HG03520 (cell line): ENCODE data around the gene CD6.
A peak's percentile ranks its signal among the peaks of the same experiment; 100 is the strongest.
"Not testable (repeated sequence)": the region's sequence is repeated elsewhere in the genome, so short reads cannot be mapped to it uniquely, and the experiment has no call there.

Experiments
- ATAC-seq: cut with Tn5 transposase; IDR thresholded peaks from one replicate; pipeline ENCODE4 v1.9.1; 2021; ENCODE audit warnings: mild to moderate bottlenecking, moderate library complexity; ENCODE audit not compliant: unreplicated experiment

Gene CD6

DNA sequence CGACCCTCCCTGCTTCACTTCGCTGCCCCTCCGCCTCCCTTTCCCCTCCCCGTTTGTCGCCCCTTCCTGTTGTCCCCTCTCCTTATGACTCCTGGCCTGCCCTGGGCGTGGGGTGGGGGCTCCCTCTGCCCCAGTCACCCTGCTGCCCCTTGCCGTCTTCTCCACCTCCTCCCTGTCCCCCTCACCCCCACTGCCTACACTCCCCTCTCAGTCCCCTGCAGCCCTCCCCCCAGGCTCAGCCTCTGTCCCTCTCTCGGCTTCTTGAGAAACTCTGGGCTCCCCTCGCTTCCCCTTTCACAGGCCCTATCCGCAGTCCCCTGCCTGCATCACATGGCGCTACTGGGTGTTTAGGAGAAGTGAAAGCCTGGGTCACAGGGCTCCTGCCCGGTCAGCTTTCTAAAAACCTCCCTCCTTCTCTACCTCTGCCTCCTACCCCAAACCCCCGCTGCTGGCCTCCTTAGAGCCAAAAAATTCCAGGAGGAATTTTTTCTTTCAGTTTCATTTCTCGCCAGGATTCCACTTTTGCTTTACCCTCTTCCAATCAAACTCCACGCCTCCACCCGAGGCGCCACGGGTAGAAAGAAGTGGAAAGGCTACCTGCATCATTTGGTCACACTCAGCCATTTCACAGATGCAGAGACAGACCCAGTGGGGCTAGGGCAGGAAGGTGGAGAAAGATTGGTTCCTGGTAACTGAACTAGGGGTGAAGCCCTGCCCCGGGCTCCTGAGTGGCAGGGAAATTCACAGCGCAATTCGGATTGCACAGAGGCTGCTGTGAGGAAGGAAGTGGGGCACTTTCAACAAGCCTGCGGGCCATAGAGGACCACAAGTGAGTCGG is 19.4 kb upstream of the CD6 start, which contains the start of gene SLC15A3:
SLC15A3 (minus strand) TSS at position 273 of the 838 bp plus-strand sequence. CDS start 625 bp downstream, outside the sequence.
- ATAC-seq, result peak; percentile 60

DNA sequence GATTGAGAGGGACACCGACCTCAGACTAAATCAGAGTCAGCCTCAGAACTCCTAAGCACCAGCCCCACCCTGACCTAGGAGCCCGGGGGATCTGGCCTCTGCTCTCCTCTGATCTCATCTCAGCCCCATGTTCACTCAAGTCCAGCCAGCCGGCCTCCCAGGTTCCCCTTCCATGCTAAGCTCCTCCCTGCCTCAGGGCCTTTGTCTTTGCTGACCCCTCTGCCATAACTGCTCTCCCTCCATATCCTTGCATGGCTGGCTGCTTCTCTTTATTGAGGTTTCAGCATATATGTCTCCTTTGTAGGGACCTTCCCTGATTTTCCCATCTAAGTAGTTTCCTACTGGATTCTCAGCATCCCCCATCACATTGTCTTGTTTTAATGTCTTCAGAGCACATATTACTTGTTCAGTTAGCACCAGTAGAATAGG is 18.7 kb upstream of the CD6 start:
- peak; percentile 15 for ATAC-seq

DNA sequence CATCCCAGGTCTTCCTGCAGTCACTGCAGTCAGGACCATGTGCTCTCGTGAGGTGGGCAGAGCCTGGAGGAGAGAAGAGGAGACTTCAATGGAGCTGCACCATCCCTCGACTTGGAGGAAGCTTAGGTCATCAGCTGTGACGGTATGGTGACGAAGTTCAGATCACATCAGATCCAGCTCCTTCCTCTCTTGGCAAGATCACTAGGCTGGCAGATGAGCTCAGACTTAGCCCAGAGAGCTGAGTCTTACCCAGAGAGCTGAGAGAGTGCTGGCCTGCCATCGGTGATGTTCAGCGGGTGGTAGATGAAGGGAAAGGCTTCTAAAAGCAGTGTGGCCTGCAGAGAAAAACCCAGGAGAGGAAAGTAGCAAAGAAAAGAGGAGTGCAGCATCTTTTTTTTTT is 17.7 kb upstream of the CD6 start:
- ATAC-seq, result no peak

DNA sequence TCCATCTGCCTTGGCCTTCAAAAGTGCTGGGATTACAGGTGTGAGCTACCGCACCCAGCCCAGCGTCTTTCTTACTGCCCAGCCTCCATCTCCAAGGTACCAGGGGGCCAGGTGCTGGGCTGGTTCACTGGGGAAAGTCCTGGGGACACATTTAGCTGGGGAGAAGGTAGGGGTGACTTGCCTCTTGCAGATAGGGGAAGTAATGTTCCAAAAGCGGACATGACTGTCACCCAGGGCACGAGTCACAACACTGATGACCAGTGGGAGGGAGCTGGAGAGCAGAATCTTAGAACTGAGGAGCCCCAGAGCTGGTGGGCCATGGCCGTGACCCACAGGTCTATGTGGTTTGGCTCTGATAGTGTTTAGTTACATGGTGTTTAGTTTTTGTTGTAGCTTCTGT is 17.1 kb upstream of the CD6 start:
- no peak for ATAC-seq

- ATAC-seq, result no peak
Measured at GRCh38 chr11:60955571-60955970, 15.9 kb upstream of the CD6 start.

GRCh38 chr11:60957188-60957587 is 14.3 kb upstream of the CD6 start:
- ATAC-seq, result no peak

GRCh38 chr11:60959431-60959830 is 12.0 kb upstream of the CD6 start:
- ATAC-seq, result no peak

DNA sequence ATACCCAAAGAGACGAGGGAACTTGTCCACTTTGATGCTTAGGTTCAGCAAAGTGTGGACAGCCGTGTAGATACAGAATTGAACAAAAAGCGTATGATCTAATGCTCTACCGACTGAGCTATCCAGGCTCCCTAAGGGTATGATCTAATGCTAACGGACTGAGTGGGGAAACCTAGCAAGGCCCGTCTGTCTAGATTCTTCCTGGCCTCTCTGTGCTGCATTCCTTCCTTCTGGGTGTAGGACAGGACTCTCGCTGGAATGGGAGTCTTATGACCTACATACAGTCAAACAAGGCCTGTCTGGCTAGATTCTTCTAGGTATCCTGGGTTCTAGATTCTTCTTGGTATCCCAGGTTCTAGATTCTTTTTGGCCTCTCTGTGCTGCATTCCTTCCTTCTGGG is 11.1 kb upstream of the CD6 start:
- ATAC-seq, result no peak

GRCh38 chr11:60964801-60965200 is 6.7 kb upstream of the CD6 start:
- ATAC-seq, result no peak

DNA sequence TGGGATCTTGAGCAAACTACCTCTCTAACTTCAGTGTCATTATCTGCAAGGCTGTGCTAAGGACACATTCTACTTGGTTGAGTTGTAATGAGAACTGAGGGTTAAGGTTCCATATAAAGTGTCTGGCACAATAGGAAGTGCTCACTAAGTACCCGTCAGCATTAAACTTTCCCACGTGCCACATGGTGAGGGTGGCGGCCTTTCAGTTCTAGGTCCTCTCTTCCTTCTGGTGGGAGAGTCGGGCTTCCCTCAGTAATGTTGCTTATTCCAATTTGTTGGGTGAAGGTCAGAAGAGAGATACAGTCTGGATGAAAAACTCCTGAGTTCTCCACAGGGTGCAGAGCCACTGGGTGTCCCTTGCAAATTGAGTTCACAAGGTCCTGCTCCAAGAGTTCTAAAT is 4.6 kb upstream of the CD6 start:
- ATAC-seq, result no peak

GRCh38 chr11:60968223-60968622 is 3.3 kb upstream of the CD6 start:
- no peak for ATAC-seq

DNA sequence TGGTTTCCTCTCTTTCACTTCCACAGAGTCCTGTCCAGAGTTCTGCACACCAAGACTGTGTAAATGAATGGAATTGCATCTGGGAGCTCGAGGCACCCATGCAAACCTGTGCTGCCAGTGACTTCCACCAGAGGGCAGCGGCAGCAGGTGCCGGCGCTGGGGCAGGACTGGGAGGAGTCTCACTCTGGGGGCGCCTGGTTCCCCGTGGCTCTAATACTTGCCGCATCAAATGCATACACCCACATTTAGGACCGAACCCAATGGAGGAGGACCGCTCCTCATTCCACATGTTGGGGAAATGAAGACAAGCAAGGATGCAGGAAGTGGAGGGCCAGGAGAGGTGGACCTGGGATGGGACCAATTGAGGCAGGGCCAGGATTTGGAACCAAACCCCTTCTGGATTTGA is 1.1 kb upstream of the CD6 start:
- peak; percentile 46 for ATAC-seq

GRCh38 chr11:60970890-60971289 is 590 bp upstream of the CD6 start:
- no peak for ATAC-seq

DNA sequence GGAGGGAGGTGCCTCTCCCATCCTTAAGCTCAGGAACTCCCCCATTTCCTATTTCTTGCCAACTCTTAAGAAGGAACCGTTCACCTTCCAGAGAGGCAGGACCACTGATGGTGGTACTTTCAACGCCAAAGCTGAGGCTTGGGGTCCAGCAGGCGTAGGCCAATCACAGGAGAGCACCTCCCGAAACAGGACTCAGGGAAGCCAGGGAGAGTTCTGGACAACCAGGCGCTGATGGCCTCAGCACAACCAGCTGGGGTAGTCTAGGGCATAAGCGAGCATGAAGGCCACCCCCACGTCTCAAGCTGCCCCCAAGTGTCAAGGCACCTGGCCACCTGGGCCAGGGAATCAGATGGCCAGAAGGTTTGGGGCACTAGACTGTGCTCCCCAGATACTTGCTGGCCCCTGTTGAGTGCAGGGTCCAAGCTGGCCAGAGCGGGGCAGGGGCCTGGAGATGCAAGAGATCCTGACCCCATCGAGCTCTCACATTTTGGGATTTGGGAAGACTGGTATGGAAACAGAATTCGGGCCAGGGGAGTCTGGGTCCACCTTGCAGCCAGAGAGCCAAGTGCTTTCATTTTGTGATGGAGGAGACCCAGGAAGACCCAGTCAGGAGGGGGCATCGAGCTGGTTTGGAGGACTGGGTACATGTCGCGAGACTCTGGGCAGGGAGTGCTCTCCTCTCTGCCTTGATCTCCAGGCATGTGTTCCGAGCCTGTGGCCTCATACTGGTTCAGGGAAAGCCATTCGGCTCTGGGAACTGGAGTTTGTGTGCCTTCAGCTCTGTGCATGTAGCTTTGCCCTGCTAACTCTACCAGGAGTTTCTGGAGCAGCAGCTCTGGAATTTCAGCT is 926 bp downstream of the CD6 start:
- no peak for ATAC-seq

DNA sequence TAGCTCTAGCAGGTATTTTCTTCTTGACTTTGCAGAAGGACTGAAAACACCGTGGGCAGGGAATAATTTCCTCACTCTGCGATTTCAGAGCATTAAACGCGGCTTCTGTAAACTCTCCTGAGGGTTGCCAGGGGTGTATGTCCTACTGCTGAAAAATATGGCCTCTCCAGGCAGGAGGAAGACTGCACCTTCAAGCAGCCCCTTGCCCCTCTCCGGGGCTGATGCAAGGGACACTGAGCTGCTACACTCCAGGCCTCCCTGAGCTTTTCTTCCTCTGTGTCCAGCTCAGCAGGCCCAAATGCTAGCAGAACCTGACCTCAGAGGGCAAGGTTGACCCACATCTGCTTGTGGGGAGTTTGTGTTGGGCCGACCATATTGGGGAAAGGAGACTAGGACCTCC is 2.2 kb downstream of the CD6 start:
- ATAC-seq, result no peak

- not testable (repeated sequence) for ATAC-seq
Measured at GRCh38 chr11:60974316-60974715, 2.8 kb downstream of the CD6 start.

GRCh38 chr11:60974726-60975125 is 3.2 kb downstream of the CD6 start:
- ATAC-seq, result no peak

- no peak for ATAC-seq
Measured at GRCh38 chr11:60977224-60977623, 5.7 kb downstream of the CD6 start.

DNA sequence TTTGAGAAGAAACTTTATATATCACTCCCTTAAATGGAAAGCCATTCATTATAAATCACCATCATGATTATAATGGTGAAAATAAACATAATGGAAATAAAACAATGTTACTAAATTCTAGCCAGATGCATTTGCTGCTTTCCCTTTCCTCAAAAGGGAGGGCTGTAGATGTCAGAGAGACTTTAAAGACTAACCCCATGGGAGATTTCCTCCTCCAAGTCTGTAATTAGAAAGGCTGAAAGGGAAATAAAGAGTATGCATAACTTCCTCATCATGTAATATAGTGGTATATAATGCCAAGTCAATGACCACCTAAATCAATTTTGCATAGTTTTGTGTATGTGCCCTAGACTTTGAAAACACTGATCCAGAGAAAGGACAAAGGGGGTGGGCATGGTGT is 6.4 kb downstream of the CD6 start:
- no peak for ATAC-seq

DNA sequence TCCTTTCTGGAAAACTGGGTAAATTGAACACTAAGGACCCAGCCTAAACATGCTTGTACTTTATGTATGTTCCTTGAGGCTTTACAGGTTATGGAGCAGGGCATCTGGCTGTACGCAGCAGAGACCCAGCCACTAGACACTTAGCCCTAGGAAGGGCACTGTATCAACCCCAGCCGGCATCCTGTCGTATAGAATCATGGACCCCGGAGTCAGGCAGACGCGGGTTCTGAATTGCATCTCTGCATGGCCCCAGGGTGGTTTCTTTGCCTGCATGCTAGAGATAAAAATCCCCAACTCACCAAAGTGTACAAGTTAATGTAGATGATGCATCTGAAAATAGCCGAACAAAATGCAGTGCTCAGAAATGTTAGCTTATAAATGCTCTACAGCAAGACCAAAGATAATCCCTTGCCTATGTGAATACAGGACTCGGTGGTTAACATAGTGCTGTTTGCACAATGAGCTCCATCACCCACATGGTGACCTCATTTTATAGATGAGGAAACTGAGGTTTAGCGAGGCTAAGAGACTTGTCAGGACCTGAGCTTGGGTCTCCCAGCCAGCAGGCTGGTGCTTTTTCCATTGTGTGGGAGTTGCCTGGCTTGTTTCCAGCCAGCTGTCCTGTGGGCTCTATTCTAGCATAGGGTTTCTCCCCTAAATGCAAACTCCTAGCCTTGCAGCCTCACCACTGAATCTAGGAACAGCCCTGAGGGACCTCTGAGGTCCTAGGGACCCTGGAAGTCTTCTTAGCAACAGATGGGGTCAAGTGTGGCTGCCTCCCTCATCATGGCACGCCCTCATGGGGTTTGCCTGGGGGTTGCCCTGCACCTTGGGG is 7.3 kb downstream of the CD6 start:
- ATAC-seq, result no peak

GRCh38 chr11:60981515-60981914 is 10.0 kb downstream of the CD6 start:
- no peak for ATAC-seq
